K562 (cell line): ENCODE results near the gene IGSF3. TPM values are rescaled to one million over a fixed set of nuclear protein-coding genes. Genes with fewer than 3 reads are reported as not detected.

ENCODE experiments used
- ARNT ChIP-seq, 2 experiments: fragments of 450-650 bp; IDR thresholded peaks; 2 replicates each; pipeline ENCODE4 v1.6.1; 2016; ENCODE audit warnings: mild to moderate bottlenecking in 1 of 2
- CAMTA2 ChIP-seq: fragments of 250-450 bp; sonication (Bioruptor Pico); conservative IDR thresholded peaks from 2 replicates; pipeline ENCODE4 v1.5.1; 2022
- CC2D1A ChIP-seq: fragments of 450-650 bp; IDR thresholded peaks from 2 replicates; pipeline ENCODE4 v1.6.1; 2017; ENCODE audit warnings: mild to moderate bottlenecking
- ELF1 ChIP-seq: fragments of 200-800 bp; sonication (Bioruptor generic); IDR thresholded peaks from 2 replicates; pipeline ENCODE4 v1.6.1; 2016; ENCODE audit warnings: missing genetic modification characterization, missing compliant biosample characterization
- FOXM1 ChIP-seq, 2 experiments: fragments of 450-650 bp in 1 of 2; sonication (generic) in 1 of 2; formaldehyde crosslinking in 1 of 2; IDR thresholded peaks; 2 replicates each; pipeline versions ENCODE4 v1.6.1 to v1.9.0; 2017 to 2022; ENCODE audit warnings: low read depth in 2 of 2, mild to moderate bottlenecking in 2 of 2, missing genetic modification reagents in 1 of 2, moderate library complexity in 1 of 2
- HIVEP1 ChIP-seq: fragments of 250-450 bp; sonication (Bioruptor Pico); IDR thresholded peaks from 2 replicates; pipeline ENCODE4 v1.4.0; 2020; ENCODE audit warnings: mild to moderate bottlenecking
- ILF3 ChIP-seq: fragments of 450-650 bp; IDR thresholded peaks from 2 replicates; pipeline ENCODE4 v1.6.1; 2018; ENCODE audit warnings: antibody characterized with exemption, mild to moderate bottlenecking, moderate library complexity, borderline replicate concordance
- MAX ChIP-seq: sonication (generic); formaldehyde crosslinking; IDR thresholded peaks from 2 replicates; pipeline ENCODE4 v1.9.0; 2022; ENCODE audit warnings: mild to moderate bottlenecking, missing genetic modification reagents
- MCM3 ChIP-seq: fragments of 450-650 bp; IDR thresholded peaks from 2 replicates; pipeline ENCODE4 v1.6.1; 2016
- MTA2 ChIP-seq: fragments of 450-650 bp; IDR thresholded peaks from 2 replicates; pipeline ENCODE4 v1.6.1; 2016; ENCODE audit warnings: low read depth
- NR2F6 ChIP-seq: fragments of 450-650 bp; formaldehyde crosslinking; IDR thresholded peaks from 2 replicates; pipeline ENCODE4 v1.4.0; 2020; ENCODE audit warnings: mild to moderate bottlenecking
- PHTF2 ChIP-seq: fragments of 250-450 bp; sonication (Bioruptor Pico); IDR thresholded peaks from 2 replicates; pipeline ENCODE4 v1.5.0; 2021; ENCODE audit warnings: mild to moderate bottlenecking
- PKNOX1 ChIP-seq: fragments of 450-650 bp; IDR thresholded peaks from 2 replicates; pipeline ENCODE4 v1.6.1; 2016
- RBM17 ChIP-seq: fragments of 200-400 bp; formaldehyde crosslinking; IDR thresholded peaks from 2 replicates; pipeline ENCODE4 v1.6.1; 2017; ENCODE audit warnings: low read depth, mild to moderate bottlenecking, low read length, borderline replicate concordance
- TARDBP ChIP-seq: fragments of 450-650 bp; IDR thresholded peaks from 2 replicates; pipeline ENCODE4 v1.6.1; 2016
- TFAM ChIP-seq: fragments of 250-450 bp; sonication (Bioruptor Pico); conservative IDR thresholded peaks from 2 replicates; pipeline ENCODE4 v1.5.0; 2021; ENCODE audit warnings: mild to moderate bottlenecking, moderate library complexity
- TOE1 ChIP-seq, 2 experiments: fragments of 450-650 bp in 1 of 2; sonication (generic) in 1 of 2; formaldehyde crosslinking in 1 of 2; IDR thresholded peaks; 2 replicates each; pipeline versions ENCODE4 v1.7.1 to v1.8.0; 2016 to 2022; ENCODE audit warnings: borderline replicate concordance in 2 of 2, mild to moderate bottlenecking in 2 of 2, antibody characterized with exemption in 1 of 2, inconsistent platforms in 1 of 2, low read depth in 1 of 2, missing genetic modification reagents in 1 of 2, moderate library complexity in 1 of 2
- ZFP1 ChIP-seq: fragments of 450-650 bp; formaldehyde crosslinking; IDR thresholded peaks from 2 replicates; pipeline ENCODE4 v1.4.0; 2020; ENCODE audit warnings: mild to moderate bottlenecking, mixed read lengths
- ZNF239 ChIP-seq: fragments of 250-450 bp; sonication (Bioruptor Pico); IDR thresholded peaks from 2 replicates; pipeline ENCODE4 v1.4.0; 2020; ENCODE audit warnings: mild to moderate bottlenecking
- ZNF668 ChIP-seq: fragments of 250-450 bp; sonication (Bioruptor Pico); IDR thresholded peaks from 2 replicates; pipeline ENCODE4 v1.8.0; 2022; ENCODE audit warnings: mild to moderate bottlenecking, inconsistent platforms
- ZNF79 ChIP-seq: fragments of 250-450 bp; sonication (Bioruptor Pico); IDR thresholded peaks from 2 replicates; pipeline ENCODE4 v1.4.0; 2020; ENCODE audit warnings: low read depth, mild to moderate bottlenecking, moderate library complexity
- ZSCAN32 ChIP-seq: fragments of 450-650 bp; formaldehyde crosslinking; IDR thresholded peaks from 2 replicates; pipeline ENCODE4 v1.4.0; 2020; ENCODE audit warnings: mild to moderate bottlenecking, moderate library complexity
- polyA plus RNA-seq, 8 experiments: library from polyadenylated mRNA; depleted of rRNA in 4 of 8; stranded (reverse) in 5 of 8; unstranded in 3 of 8; fragments of >200 nt; fragmentation: Nextera tagmentation in 2 of 8; fragmentation: Illumina TruSeq in 1 of 8; extraction: Ambion mirVana in 2 of 8; extraction: Trizol in 1 of 8; gene quantifications; 2 replicates each; pipeline versions ENCODE4 v1.2.1 to v1.2.3, GENCODE V29; 2011 to 2014; ENCODE audit warnings: inconsistent platforms in 1 of 8, missing spikeins in 1 of 8
- total RNA-seq, 7 experiments: library from RNA; depleted of rRNA in 6 of 7; stranded (reverse); fragments of >200 nt in 6 of 7; fragmentation: Illumina TruSeq in 2 of 7; extraction: Trizol in 2 of 7; gene quantifications; 2 replicates each; pipeline versions ENCODE4 v1.2.1 to v1.2.3, GENCODE V29; 2011 to 2021; ENCODE audit warnings: low replicate concordance in 1 of 7
- TF ChIP-seq, protein P1 (sequence below), 2 experiments: fragments of 150-350 bp in 1 of 2; IDR thresholded peaks; 2 replicates each; pipeline ENCODE4 v1.6.1; 2012 to 2016; ENCODE audit warnings: low read depth in 2 of 2, low read length in 2 of 2, mild to moderate bottlenecking in 1 of 2, moderate library complexity in 1 of 2
- TF ChIP-seq, protein P2 (sequence below): fragments of 450-650 bp; IDR thresholded peaks from 2 replicates; pipeline ENCODE4 v1.6.1; 2016; ENCODE audit warnings: low read depth, mild to moderate bottlenecking, moderate library complexity

The IGSF3 gene
- total and polyA plus RNA-seq, 9 of the 15 experiments (the other 6 are each of a cell fraction or from before 2014, with no cell fraction given): 1.1 to 15.0 (median 8.3) TPM

DNA sequence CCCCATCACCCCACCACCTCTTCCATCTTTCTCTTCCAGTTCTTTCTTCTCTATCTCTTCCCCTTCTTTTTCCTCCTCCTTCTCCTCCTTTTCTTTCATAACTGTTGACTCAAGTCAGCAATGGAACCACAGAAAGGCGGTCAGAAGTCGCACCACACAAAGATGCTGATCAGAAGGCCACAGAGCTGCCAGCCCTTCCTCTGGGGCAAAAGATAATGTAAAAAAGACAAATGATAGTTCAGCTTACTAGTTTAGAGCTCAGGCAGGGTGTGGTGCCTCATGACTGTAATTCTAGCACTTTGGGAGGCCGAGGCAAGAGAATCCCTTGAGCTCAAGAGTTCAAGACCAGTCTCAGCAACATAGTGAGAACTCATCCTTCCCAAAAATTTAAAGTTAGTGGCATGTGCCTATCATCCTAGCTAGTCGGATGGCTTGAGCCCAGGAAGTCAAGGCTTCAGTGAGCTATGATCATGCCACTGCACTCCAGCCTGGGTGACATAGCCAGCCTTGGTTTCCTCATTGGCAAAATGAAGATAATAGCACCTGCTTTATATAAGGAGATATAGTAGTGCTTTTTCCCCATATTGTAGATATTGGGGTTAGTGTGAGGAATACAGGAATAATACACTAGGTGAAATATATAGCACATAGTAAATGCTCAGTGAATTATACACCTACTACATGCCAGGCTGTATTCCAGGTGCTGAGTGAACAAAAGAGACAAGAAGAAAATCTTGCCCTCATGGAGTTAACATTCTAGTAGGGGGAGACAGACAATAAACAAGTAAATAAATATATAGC, 12.5 kb upstream of the IGSF3 start (continued):
- TF ChIP-seq, protein P1, sequence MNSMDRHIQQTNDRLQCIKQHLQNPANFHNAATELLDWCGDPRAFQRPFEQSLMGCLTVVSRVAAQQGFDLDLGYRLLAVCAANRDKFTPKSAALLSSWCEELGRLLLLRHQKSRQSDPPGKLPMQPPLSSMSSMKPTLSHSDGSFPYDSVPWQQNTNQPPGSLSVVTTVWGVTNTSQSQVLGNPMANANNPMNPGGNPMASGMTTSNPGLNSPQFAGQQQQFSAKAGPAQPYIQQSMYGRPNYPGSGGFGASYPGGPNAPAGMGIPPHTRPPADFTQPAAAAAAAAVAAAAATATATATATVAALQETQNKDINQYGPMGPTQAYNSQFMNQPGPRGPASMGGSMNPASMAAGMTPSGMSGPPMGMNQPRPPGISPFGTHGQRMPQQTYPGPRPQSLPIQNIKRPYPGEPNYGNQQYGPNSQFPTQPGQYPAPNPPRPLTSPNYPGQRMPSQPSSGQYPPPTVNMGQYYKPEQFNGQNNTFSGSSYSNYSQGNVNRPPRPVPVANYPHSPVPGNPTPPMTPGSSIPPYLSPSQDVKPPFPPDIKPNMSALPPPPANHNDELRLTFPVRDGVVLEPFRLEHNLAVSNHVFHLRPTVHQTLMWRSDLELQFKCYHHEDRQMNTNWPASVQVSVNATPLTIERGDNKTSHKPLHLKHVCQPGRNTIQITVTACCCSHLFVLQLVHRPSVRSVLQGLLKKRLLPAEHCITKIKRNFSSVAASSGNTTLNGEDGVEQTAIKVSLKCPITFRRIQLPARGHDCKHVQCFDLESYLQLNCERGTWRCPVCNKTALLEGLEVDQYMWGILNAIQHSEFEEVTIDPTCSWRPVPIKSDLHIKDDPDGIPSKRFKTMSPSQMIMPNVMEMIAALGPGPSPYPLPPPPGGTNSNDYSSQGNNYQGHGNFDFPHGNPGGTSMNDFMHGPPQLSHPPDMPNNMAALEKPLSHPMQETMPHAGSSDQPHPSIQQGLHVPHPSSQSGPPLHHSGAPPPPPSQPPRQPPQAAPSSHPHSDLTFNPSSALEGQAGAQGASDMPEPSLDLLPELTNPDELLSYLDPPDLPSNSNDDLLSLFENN (IDR thresholded peaks at IDR 0.05; ENCODE audit: low read depth in 2 of 2, low read length in 2 of 2): 0 out of 4 replicates have a peak, but pooled peaks of 1 of the 2 experiments have one; percentile 35
- TF ChIP-seq HIVEP1: no peak
- peak; percentile 54; the same call in 1 of the 2 replicates for TF ChIP-seq ZFP1 (CRISPR knock-in tag)
- TF ChIP-seq MCM3: no peak
- no peak for TF ChIP-seq ZNF668 (CRISPR knock-in tag)
- no peak for TF ChIP-seq ILF3
- no peak for TF ChIP-seq TFAM (CRISPR knock-in tag)
- no peak for TF ChIP-seq PHTF2
- no peak for TF ChIP-seq TOE1 (IDR thresholded peaks at IDR 0.05; ENCODE audit: borderline replicate concordance)
- no peak for TF ChIP-seq TOE1 (CRISPR knock-in tag; IDR thresholded peaks at IDR 0.05; ENCODE audit: borderline replicate concordance, low read depth)
- no peak for TF ChIP-seq MAX (CRISPR knock-in tag)
- TF ChIP-seq ZNF79 (CRISPR knock-in tag): no peak
- no peak for TF ChIP-seq ZSCAN32 (CRISPR knock-in tag)
- no peak for TF ChIP-seq ZNF239 (CRISPR knock-in tag)
- TF ChIP-seq NR2F6 (CRISPR knock-in tag): 0 out of 2 replicates have a peak, but pooled peaks have one; percentile 27
- peak; percentile 46; the same call in 1 of the 2 replicates for TF ChIP-seq FOXM1 (IDR thresholded peaks at IDR 0.05; ENCODE audit: low read depth)
- no peak for TF ChIP-seq FOXM1 (CRISPR knock-in tag; IDR thresholded peaks at IDR 0.05; ENCODE audit: low read depth)
- no peak for TF ChIP-seq ELF1 (tag)
- no peak for TF ChIP-seq TARDBP
- TF ChIP-seq RBM17: no peak
- TF ChIP-seq CAMTA2: no peak
- peak; percentile 3; the same call in 1 of the 2 replicates for TF ChIP-seq PKNOX1
- TF ChIP-seq, protein P2, sequence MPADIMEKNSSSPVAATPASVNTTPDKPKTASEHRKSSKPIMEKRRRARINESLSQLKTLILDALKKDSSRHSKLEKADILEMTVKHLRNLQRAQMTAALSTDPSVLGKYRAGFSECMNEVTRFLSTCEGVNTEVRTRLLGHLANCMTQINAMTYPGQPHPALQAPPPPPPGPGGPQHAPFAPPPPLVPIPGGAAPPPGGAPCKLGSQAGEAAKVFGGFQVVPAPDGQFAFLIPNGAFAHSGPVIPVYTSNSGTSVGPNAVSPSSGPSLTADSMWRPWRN: no peak
- peak; percentile 42; the same call in 1 of the 2 replicates for TF ChIP-seq CC2D1A
- peak in 1 of 2 experiments; percentile 60; a peak in 1 of 4 replicates for TF ChIP-seq ARNT (IDR thresholded peaks at IDR 0.05)
- TF ChIP-seq MTA2: peak; percentile 62; the same call in 1 of the 2 replicates
